K562 (cell line): ENCODE data around the gene LOC128125822.

Source experiments
- CREB3L1 ChIP-seq: fragments of 450-650 bp; IDR thresholded peaks from 2 replicates; pipeline ENCODE4 v1.6.1; 2014; ENCODE audit warnings: low read depth, mild to moderate bottlenecking, moderate library complexity, borderline replicate concordance
- HDAC2 ChIP-seq: fragments of 450-650 bp; IDR thresholded peaks from 2 replicates; pipeline ENCODE4 v1.6.1; 2016; ENCODE audit warnings: mild to moderate bottlenecking
- HINFP ChIP-seq: fragments of 450-650 bp; conservative IDR thresholded peaks from 2 replicates; pipeline ENCODE4 v1.6.1; 2016; ENCODE audit warnings: missing genetic modification characterization, low read depth, mild to moderate bottlenecking, control low read depth, missing compliant biosample characterization
- ZNF444 ChIP-seq: fragments of 250-450 bp; sonication (Bioruptor Pico); IDR thresholded peaks from 2 replicates; pipeline ENCODE4 v1.4.0; 2020; ENCODE audit warnings: mild to moderate bottlenecking, moderate library complexity
- ZSCAN32 ChIP-seq: fragments of 450-650 bp; formaldehyde crosslinking; IDR thresholded peaks from 2 replicates; pipeline ENCODE4 v1.4.0; 2020; ENCODE audit warnings: mild to moderate bottlenecking, moderate library complexity

LOC128125822 gene

GRCh38 chr6:63573076-63573898, 1.0 kb downstream of the LOC128125822 start (continued):
- TF ChIP-seq HINFP (tag): no peak
- no peak for TF ChIP-seq ZSCAN32 (CRISPR knock-in tag)
- TF ChIP-seq CREB3L1: peak; percentile 66; the same call in 1 of the 2 replicates
- TF ChIP-seq ZNF444 (CRISPR knock-in tag): no peak
- no peak for TF ChIP-seq HDAC2
